Measurements from ENCODE around the gene SLC13A4. TPM values are rescaled to one million over a fixed set of nuclear protein-coding genes. Genes with fewer than 3 reads are reported as not detected.

The SLC13A4 gene
- total RNA-seq, 1 donor from 2014 or later: 0.07 TPM

- Histone ChIP-seq H3K4me2 (ENCODE audit: low read length) (no peak overlapping the region), H3K27ac (ENCODE audit: low read depth, low read length) (no peak overlapping the region), H3K79me2 (ENCODE audit: insufficient read depth, low read length) (no peaks in the 10 kb centered on the region), H3K4me3 (ENCODE audit: insufficient read depth, low read depth, low read length) (no peak overlapping the region), H3K9ac (ENCODE audit: low read length) (no peak overlapping the region), H3K36me3 (ENCODE audit: insufficient read depth, low read length) (peaks cover 21% of the 10 kb centered on the region), H4K20me1 (ENCODE audit: insufficient read depth, low read length) (no peaks in the 10 kb centered on the region), H3K9me3 (ENCODE audit: insufficient read depth, low read depth, low read length) (no peaks in the 10 kb centered on the region), H3K4me1 (ENCODE audit: insufficient read depth, low read length) (no peaks in the 10 kb centered on the region), H3K27me3 (ENCODE audit: insufficient read depth, low read length) (no peaks in the 10 kb centered on the region), H2AFZ (ENCODE audit: low read depth, low read length) (no peak overlapping the region)
- DNase-seq (ENCODE audit: low read depth): no peak
- peaks cover 4% of the 10 kb centered on the region for H3K36me3 Mint-ChIP-seq (ENCODE audit: low read depth, unreplicated experiment)
- TF ChIP-seq CTCF (IDR thresholded peaks at IDR 0.05; ENCODE audit: insufficient read depth, low read depth, low read length): no peak
- TF ChIP-seq EZH2 (IDR thresholded peaks at IDR 0.05; ENCODE audit: insufficient read depth, low read length): no peak
- no peak overlapping the region for H3K27ac Mint-ChIP-seq (ENCODE audit: unreplicated experiment)
- H3K9me3 Mint-ChIP-seq (ENCODE audit: unreplicated experiment): no peaks in the 10 kb centered on the region
- H3K4me1 Mint-ChIP-seq (ENCODE audit: low read depth, unreplicated experiment): no peaks in the 10 kb centered on the region
- no peak for FAIRE-seq
- H3K4me3 Mint-ChIP-seq (ENCODE audit: unreplicated experiment): no peak overlapping the region
- H3K27me3 Mint-ChIP-seq (ENCODE audit: low read depth, unreplicated experiment): no peaks in the 10 kb centered on the region
Observed at GRCh38 chr7:135634191-135634878, 93.7 kb downstream of the SLC13A4 start.

Other genes with a start within 250 kb of the SLC13A4 start
- 22.1 and 24.9 TPM in 2 replicates for gene CNOT4, start 218.1 kb downstream of the SLC13A4 start, total RNA-seq
- gene NUP205, start 170.3 kb downstream of the SLC13A4 start, total RNA-seq: 47.1 and 50.5 TPM in 2 replicates
- gene STMP1, start 65.7 kb downstream of the SLC13A4 start, total RNA-seq: 28.1 and 29.7 TPM in 2 replicates
- not detected in 2 replicates for gene FAM180A, start 20.6 kb upstream of the SLC13A4 start, total RNA-seq
- 173 and 183 TPM in 2 replicates for gene MTPN, start 249.2 kb upstream of the SLC13A4 start, total RNA-seq

Data from astrocyte (in vitro differentiated cells and primary cell).